GM21381 (cell line): ENCODE data around the gene SCP2.

Experiments used
- ATAC-seq: cut with Tn5 transposase; IDR thresholded peaks from one replicate; pipeline ENCODE4 v1.9.1; 2021; ENCODE audit warnings: mild to moderate bottlenecking, moderate library complexity; ENCODE audit not compliant: unreplicated experiment

The SCP2 gene

GRCh38 chr1:53079251-53079650 is 152.2 kb downstream of the SCP2 start:
- no peak for ATAC-seq

- no peak for ATAC-seq
Observed at GRCh38 chr1:53080041-53080440, 153.0 kb downstream of the SCP2 start.

- ATAC-seq = no peak
Observed at GRCh38 chr1:53080769-53081168, 153.7 kb downstream of the SCP2 start.

DNA sequence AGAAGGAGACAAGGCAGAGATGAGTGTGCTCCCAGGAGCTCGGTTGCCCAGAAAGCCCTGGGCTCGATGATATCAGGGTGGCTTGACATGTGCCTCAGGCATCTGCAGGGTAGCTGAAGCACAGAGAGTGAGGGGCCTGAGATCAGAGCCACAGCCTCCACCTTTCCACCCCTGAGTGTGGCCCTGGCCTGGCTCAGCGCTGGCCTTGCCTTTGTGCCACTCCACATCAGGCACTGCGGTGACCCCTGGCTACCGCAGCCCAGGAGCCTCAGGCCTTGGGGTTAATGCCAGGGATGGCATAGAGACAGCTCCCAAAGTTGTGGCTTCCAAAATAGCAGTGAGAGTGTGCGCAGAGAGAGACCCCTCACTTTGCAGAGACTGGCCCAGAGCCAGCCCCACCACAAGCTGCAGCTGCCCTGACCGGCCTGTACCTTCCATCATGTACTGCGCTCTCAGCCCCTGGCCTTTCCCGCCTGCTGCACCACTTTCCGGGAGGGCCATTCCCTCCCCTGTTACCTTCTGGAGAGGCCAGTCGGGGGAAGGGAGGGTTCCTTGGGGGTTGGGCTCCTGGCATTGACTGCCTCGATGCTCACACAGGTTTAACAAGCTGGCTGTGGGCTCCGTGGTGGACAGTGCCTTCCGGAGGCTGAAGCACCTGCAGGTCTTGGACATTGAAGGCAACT is 154.4 kb downstream of the SCP2 start:
- ATAC-seq = no peak

DNA sequence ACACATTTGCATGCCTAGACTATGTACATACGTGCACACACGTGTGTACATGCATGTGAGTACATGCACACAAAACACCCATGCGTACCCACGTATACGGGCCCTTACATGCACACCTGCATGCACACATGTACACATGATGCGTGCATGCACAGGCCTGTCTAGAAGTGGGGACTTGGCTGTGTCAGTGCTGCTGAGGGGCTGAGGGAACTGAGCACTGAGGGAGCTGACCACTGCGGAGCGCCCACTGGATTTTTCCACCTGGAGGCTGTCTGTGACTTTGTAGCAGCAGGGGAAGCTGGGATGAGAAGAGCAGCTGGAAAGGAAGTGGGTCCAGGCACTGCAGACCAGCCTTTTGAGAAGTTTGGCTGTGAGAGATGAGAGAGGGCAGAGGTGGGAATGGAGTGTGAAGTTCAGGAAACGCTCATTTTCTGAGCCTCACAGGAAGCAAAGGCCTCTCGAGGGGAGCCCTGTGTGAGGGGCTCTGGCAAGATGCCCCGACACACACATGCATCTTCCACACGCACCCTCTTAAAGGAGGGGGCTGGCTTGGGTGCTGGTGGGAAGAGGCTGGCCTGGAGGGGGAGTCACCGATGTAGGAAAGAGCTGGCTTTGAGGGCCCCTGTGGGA is 155.9 kb downstream of the SCP2 start:
- ATAC-seq = no peak

DNA sequence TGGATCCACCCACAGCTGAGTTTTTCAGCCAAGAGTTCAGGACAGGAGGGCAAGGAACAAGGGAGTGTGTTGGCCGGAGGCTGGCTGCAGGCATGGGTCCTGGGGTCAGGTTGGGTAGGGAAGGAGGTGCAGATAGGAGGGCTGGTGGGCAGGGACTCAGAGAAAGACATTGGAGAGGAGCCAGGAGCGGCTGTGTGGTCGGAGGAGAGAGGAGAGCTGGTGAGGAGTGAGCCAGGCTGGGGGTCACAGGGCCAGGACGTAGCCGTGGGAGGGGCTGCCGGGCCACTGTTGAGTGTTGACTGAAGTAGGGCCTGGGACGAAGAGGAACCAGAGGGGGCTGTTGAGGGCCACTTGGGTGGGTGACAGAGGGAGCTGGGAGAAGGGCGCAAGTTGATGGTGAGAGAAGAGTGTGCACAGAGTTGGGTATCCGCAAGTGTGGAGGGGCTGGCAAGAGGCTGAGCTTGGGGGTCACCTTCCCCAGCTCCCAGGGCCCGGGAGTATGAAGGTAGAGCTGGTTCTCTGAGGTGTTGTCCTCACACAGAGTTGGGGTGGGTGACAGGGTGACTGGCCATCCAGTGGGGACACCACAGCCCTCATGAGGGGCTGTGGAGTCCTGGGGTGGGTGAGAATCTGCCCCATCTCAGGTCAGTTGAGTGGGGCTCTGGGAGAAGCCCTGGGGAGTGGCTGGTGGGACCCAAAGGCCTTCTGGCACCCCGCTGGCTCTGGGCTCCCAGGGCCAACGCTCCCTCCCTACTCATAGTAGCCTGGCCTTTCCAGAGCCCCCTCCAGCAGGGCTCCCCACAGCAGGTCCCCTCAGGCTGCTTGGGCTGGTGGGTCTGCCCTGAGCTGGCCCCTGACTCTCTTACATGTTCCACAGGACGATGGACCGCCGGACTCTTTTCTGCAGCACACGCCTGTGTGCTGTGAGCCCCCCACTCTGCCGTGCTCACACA is 156.8 kb downstream of the SCP2 start:
- ATAC-seq = no peak

DNA sequence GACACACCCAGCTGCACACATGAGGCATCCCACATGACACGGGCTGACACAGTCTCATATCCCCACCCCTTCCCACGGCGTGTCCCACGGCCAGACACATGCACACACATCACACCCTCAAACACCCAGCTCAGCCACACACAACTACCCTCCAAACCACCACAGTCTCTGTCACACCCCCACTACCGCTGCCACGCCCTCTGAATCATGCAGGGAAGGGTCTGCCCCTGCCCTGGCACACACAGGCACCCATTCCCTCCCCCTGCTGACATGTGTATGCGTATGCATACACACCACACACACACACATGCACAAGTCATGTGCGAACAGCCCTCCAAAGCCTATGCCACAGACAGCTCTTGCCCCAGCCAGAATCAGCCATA is 157.5 kb downstream of the SCP2 start:
- no peak for ATAC-seq

- ATAC-seq = no peak
Observed at GRCh38 chr1:53085405-53085804, 158.3 kb downstream of the SCP2 start.

DNA sequence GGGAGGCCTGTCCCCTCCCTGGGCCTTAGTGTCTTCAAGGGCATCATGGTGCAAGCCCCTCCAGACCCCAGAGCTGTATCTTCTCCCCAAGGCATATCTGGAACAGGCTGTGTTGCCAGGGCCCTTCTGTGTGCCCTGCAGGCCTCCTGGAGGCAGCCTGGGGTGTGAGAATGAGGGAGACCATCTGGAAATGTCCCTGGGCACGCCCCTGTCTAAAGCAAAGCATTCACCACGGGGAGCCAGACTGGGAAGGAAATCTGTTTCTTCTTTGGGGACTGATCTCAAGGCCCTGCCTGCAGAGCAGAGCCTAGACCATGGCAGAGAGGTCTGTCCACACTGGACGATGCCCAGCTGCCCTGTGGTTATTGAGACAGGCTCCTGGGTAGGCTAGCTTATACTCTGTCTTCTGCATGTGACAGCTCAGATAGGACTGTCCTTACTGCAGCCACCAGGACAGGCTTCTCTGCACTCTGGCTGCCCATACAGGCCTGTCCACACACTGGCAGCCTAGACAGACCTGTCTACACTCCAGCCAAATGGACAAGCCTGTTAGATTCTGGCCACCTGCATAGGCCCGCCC is 159.5 kb downstream of the SCP2 start:
- no peak for ATAC-seq

- no peak for ATAC-seq
Observed at GRCh38 chr1:53087332-53088285, 160.5 kb downstream of the SCP2 start.

DNA sequence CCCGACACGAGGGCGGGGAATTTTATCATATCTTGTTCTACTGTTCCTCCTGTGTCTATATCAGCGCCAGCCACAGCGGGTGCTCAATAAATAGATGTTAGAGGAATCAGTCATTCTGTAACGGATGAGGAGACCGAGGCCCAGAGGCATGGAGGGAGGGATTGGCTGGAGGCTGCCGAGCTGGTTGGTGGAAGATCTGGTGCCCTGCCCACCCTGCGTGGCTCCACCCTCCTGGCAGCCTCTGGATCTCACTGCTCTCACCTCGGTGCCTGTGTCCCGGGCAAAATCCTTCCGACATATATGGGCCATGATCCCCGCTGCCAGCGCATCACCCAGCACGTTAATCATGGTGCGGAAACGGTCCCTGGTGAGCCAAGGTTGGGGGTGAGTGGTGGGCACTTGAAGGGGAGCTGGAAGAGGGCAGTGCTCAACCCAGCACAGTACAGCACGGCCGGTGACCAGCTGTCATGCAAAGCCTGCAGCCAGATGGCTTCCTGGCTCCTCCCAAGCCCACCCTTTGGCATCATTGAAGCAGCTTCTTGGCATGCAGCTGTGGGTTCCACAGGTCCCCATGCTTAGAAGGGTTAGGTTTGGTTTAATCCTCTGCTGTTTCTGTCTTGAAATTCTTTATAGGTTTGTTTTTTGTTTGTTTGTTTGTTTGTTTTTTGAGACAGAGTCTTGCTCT is 161.7 kb downstream of the SCP2 start:
- no peak for ATAC-seq

DNA sequence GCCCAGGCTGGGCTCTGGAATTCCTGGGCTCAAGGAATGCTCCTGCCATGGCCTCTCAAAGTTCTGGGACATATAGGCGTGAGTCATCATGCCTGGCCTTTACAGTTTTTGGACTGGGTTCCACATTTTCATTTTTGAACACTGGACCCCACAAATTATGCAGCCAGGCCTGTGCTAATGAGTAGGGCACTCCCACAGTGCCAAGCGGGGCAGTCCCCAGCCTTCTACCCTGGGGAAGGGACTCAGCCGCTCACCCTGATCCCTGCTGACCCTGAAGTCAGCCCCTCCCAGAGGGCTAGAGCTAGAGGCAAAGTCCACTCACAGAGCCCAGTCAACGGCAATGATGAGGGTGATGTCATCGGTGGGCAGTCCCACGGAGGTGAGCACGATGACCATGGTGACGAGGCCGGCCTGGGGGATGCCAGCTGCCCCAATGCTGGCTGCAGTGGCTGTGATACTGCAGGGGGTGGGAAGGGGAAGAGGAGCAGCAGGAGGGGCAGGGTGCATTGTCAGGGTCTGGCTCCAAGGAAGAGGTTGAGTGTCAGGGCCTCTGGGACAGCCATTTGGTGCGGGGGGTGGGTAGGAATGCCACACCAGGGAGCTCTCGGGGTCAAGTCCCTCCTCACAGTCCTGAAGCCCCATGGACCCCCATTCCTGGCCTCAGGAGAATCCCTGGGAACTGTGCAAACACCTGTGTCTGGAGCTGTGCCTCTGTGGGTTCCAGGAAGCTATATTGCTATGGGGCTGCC is 162.6 kb downstream of the SCP2 start:
- no peak for ATAC-seq

GRCh38 chr1:53090227-53091147 is 163.4 kb downstream of the SCP2 start:
- ATAC-seq = no peak

- ATAC-seq = no peak
Observed at GRCh38 chr1:53091841-53092645, 165.0 kb downstream of the SCP2 start.

DNA sequence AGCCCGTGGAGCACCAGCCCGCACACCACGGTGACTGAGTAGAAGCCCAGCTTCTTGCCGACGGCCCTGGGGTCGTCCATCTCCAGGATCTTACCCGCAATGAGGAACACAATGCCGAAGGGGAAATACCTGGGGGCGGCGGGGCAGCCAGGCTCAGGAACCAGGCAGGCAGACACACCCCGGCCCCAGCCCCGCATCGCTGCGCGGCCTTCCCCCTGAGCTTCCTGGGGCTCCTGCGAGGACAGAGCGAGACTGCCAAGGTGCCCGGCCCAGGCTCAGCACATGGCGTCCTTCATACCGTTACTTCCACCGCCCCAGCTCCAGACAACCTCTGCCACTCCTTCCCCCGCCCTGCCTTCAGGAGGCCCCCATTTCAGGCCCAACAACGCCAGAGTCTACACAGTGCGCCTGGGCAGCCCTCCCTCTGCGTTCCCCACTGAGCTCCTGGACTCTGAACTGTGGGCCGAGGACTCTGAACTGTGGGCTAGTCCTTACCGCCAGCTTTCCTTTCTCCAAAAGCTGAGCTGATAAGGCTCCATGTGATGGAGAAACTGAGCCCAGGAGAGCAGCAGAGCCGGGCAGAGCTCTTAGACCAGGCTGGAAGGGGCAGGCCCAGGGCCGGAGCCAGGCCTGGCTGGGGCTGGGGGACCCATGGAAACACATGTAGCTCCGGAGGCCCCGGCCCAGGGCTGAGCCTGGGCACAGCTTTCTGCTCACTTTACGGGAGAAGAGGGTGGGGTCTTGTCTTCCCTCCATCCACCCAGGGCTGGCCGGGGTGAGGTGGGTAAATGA is 165.8 kb downstream of the SCP2 start:
- ATAC-seq = no peak

DNA sequence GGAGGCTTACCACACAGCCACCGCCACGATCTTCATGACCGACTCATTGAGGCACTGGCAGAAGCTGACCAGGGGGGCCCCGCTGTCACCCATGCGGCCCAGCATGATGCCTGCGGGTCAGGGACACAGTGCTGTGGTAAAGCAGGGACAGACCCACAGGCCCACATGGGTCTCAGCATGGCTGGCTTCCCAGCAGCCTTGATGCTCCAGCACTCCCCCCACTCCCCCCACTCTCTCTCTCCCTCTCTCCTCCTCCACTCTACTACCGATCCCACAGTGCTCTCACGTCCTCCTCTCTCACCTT is 166.3 kb downstream of the SCP2 start:
- ATAC-seq = no peak
